CD4-positive, CD25-positive, alpha-beta regulatory T cell (primary cell): ENCODE results near the gene ACR. TPM values are rescaled to one million over a fixed set of nuclear protein-coding genes. Genes with fewer than 3 reads are reported as not detected.
"Not testable (repeated sequence)": the region's sequence is repeated elsewhere in the genome, so short reads cannot be mapped to it uniquely, and the experiment has no call there.

Experiments used
- ATAC-seq, 2 donors: fragments of 150-1000 bp; cut with Tn5 transposase; one replicate each; pipeline ENCODE4 v1.10.0; 2021; ENCODE audit warnings: low read depth in 2 of 2, moderate number of reproducible peaks in 2 of 2, moderate library complexity in 1 of 2
- DNase-seq, 3 donors: peaks; one replicate each; pipeline versions ENCODE4 v3.0.0 to v3.0.0-alpha.2; 2012 to 2022; ENCODE audit warnings: mixed read lengths in 1 of 3
- H3K27ac ChIP-seq: one replicate; pipeline ENCODE4 v1.7.0; 2013; ENCODE audit warnings: mild to moderate bottlenecking, low read length; ENCODE audit not compliant: insufficient read depth, poor library complexity, severe bottlenecking
- H3K27me3 ChIP-seq: one replicate; pipeline ENCODE4 v1.7.0; 2013; ENCODE audit warnings: low read length; ENCODE audit not compliant: control insufficient read depth, insufficient read depth
- H3K36me3 ChIP-seq: one replicate; pipeline ENCODE4 v1.7.0; 2013; ENCODE audit warnings: mild to moderate bottlenecking, low read length, moderate library complexity; ENCODE audit not compliant: control insufficient read depth, insufficient read depth
- H3K4me1 ChIP-seq: 2 replicates; pipeline ENCODE4 v1.7.0; 2013; ENCODE audit warnings: mild to moderate bottlenecking, low read length; ENCODE audit not compliant: insufficient read depth, control insufficient read depth, poor library complexity, severe bottlenecking
- H3K4me3 ChIP-seq: one replicate; pipeline ENCODE4 v1.7.0; 2013; ENCODE audit warnings: low read depth, mild to moderate bottlenecking, low read length, moderate library complexity
- H3K9me3 ChIP-seq, 2 experiments: 1 replicate in 1 of 2; 2 replicates in 1 of 2; pipeline ENCODE4 v1.7.0; 2013; ENCODE audit warnings: low read length in 2 of 2, mild to moderate bottlenecking in 1 of 2, moderate library complexity in 1 of 2; ENCODE audit not compliant: control insufficient read depth in 2 of 2
- H3K27ac Mint-ChIP-seq, 3 donors: one replicate each; pipeline ENCODE4 v1.8.0; 2020 to 2022; ENCODE audit warnings: mild to moderate bottlenecking in 3 of 3, mixed read lengths in 3 of 3, moderate library complexity in 2 of 3
- H3K27me3 Mint-ChIP-seq: one replicate; pipeline ENCODE4 v1.8.0; 2022; ENCODE audit warnings: mild to moderate bottlenecking, mixed read lengths
- H3K36me3 Mint-ChIP-seq: one replicate; pipeline ENCODE4 v1.8.0; 2020; ENCODE audit warnings: mixed read lengths
- H3K4me1 Mint-ChIP-seq, 4 donors: one replicate each; pipeline ENCODE4 v1.8.0; 2020 to 2022; ENCODE audit warnings: mixed read lengths in 4 of 4, mild to moderate bottlenecking in 1 of 4
- H3K4me3 Mint-ChIP-seq, 4 donors: one replicate each; pipeline ENCODE4 v1.8.0; 2020 to 2022; ENCODE audit warnings: mild to moderate bottlenecking in 4 of 4, mixed read lengths in 4 of 4, moderate library complexity in 3 of 4
- H3K9me3 Mint-ChIP-seq, 7 donors: one replicate each; pipeline ENCODE4 v1.8.0; 2020 to 2022; ENCODE audit warnings: mixed read lengths in 7 of 7, mild to moderate bottlenecking in 3 of 7, moderate library complexity in 2 of 7
- polyA plus RNA-seq, 4 donors: library from polyadenylated mRNA; unstranded; fragments of 300-500 nt; fragmentation: Illumina TruSeq; gene quantifications; one replicate each; pipeline ENCODE4 v1.2.3, GENCODE V29; 2021
- total RNA-seq: library from RNA; stranded (reverse); gene quantifications from one replicate; pipeline ENCODE4 v1.2.3, GENCODE V29; 2022

The ACR gene
- total and polyA plus RNA-seq, 5 donors from 2014 or later: not detected

DNA sequence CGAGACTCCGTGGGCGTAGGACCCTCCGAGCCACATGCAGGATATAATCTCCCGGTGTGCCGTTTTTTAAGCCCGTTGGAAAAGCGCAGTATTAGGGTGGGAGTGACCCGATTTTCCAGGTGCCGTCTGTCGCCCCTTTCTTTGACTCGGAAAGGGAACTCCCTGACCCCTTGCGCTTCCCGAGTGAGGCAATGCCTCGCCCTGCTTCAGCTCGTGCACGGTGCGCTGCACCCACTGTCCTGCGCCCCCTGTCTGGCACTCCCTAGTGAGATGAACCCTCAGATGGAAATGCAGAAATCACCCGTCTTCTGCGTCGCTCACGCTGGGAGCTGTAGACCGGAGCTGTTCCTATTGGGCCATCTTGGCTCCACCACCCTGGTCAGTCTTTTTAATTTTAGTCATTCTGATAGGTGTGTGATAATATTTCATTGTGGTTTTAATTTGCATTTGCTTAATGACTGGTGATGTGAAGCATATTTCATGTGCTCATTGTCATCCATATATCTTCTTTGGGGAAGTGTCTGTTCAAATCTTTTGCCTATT is 19.0 kb downstream of the ACR start:
- H3K27ac ChIP-seq, H3K36me3 ChIP-seq, H3K9me3 ChIP-seq, H3K27me3 ChIP-seq, H3K4me1 ChIP-seq, H3K36me3 Mint-ChIP-seq, H3K9me3 Mint-ChIP-seq: not testable (repeated sequence)
- peaks cover 12% of the 10 kb centered on the region for H3K27me3 Mint-ChIP-seq
- DNase-seq: peak; percentile 38 to 73 (median 55)
- peak overlapping the region; percentile 82 to 95 (median 92) for H3K27ac Mint-ChIP-seq
- H3K4me1 Mint-ChIP-seq: peaks cover 3 to 36% (median 7%) of the 10 kb centered on the region in 4 donors
- H3K4me3 ChIP-seq: peak overlapping the region; percentile 75
- H3K4me3 Mint-ChIP-seq: peak overlapping the region; percentile 95 to 99 (median 96)
- peak in 1 of 2 donors; percentile 42 for ATAC-seq

DNA sequence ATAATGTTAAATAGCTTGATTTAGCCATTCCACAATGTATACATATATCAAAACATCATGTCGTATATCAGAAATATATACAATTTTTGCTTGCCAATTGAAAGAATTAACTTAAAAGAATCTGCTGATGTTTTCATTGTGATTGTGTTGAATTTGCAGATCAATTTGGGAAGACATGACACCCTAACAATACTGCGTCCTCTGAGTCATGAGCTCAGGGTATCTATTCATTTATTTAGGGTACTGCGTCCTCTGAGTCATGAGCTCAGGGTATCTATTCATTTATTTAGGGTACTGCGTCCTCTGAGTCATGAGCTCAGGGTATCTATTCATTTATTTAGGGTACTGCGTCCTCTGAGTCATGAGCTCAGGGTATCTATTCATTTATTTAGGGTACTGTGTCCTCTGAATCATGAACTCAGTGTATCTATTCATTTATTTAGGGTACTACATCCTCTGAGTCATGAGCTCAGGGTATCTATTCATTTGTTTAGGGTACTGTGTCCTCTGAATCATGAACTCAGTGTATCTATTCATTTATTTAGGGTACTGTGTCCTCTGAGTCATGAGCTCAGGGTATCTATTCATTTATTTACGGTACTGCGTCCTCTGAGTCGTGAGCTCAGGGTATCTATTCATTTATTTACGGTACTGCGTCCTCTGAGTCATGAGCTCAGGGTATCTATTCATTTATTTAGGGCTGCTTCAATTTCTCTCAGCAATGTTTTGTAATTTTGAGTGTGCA is 21.8 kb downstream of the ACR start:
- H3K27ac Mint-ChIP-seq, H3K4me3 ChIP-seq, H3K27me3 ChIP-seq, H3K9me3 Mint-ChIP-seq, H3K36me3 Mint-ChIP-seq, H3K4me1 ChIP-seq, H3K4me3 Mint-ChIP-seq, H3K27ac ChIP-seq, ATAC-seq, H3K9me3 ChIP-seq, H3K36me3 ChIP-seq: not testable (repeated sequence)
- DNase-seq: peak in 1 of 3 donors; percentile 20
- Mint-ChIP-seq H3K4me1 (peaks cover 3 to 33% (median 7%) of the 10 kb centered on the region in 4 donors), H3K27me3 (peaks cover 11% of the 10 kb centered on the region)

DNA sequence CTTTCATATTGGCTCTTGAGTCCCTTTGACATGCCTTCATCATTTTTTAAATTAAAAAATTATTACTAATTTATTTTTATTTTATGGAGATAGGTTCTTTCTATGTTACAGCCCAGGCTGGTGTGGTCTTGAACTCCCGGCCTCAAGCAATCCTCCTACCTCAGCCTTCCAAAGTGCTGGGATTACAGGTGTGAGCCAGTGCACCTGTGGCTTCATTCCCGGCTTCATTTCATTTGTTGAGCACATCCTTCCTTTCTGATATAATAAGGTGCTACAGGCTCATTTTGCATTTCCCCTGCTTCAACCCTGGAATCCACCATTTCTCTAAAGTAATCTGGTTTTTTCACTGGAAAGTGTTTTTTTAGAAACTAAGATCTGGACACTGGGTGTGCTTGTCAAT is 23.8 kb downstream of the ACR start:
- H3K4me1 Mint-ChIP-seq: peaks cover 3 to 21% (median 6%) of the 10 kb centered on the region in 4 donors
- not testable (repeated sequence) for H3K36me3 ChIP-seq, H3K36me3 Mint-ChIP-seq, H3K27me3 Mint-ChIP-seq, DNase-seq, ATAC-seq, H3K27me3 ChIP-seq, H3K4me1 ChIP-seq, H3K9me3 Mint-ChIP-seq, H3K4me3 ChIP-seq, H3K27ac Mint-ChIP-seq, H3K9me3 ChIP-seq, H3K27ac ChIP-seq, H3K4me3 Mint-ChIP-seq

DNA sequence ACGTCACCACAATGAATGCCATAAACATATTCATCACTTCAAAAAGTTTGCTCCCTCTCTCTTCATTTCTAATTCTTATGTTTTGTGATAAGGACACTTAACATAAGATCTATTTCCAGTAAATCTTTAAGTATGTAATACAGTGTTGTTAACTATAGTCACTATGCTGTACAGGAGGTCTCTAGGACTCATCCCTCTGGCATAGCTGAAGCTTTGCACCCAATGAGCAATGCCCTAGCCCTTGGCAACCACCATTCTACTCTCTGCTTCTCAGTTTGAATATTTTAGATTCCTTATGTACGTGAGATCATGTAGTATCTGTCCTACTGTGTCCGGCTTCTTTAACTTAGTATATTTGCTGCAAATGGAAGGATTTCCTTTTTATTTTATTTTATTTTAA is 26.3 kb downstream of the ACR start:
- H3K9me3 Mint-ChIP-seq, H3K4me3 Mint-ChIP-seq, H3K36me3 Mint-ChIP-seq, ATAC-seq, H3K4me1 ChIP-seq, H3K4me1 Mint-ChIP-seq, H3K27me3 Mint-ChIP-seq, H3K27ac Mint-ChIP-seq, H3K27me3 ChIP-seq, H3K27ac ChIP-seq, H3K36me3 ChIP-seq, H3K9me3 ChIP-seq, H3K4me3 ChIP-seq, DNase-seq: not testable (repeated sequence)

DNA sequence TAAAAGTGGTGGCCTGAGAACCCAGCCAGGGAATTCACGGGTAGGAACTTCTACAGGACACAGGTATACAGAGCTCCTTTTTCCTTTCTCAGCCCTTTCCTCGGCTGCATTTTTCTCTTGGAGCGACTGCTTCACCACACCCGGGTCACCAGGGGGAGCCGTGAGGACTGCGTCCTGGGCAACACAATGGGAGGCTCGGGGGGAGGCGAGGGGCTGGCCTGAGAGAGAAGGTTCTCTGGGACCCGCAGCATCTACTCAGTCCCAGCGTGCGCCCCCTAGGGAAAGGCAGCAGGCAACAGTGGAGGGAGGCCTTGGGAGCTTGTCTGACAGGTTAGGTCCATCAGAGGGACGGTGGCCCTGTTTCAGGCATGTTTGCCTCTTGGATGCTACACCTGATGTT is 37.1 kb downstream of the ACR start:
- H3K4me1 Mint-ChIP-seq, H3K4me3 Mint-ChIP-seq, H3K4me3 ChIP-seq, ATAC-seq, H3K9me3 ChIP-seq, H3K9me3 Mint-ChIP-seq, H3K4me1 ChIP-seq, H3K27me3 ChIP-seq, H3K36me3 ChIP-seq, H3K27ac ChIP-seq, H3K36me3 Mint-ChIP-seq, H3K27me3 Mint-ChIP-seq, H3K27ac Mint-ChIP-seq: not testable (repeated sequence)
- DNase-seq: peak in 1 of 3 donors; percentile 13

DNA sequence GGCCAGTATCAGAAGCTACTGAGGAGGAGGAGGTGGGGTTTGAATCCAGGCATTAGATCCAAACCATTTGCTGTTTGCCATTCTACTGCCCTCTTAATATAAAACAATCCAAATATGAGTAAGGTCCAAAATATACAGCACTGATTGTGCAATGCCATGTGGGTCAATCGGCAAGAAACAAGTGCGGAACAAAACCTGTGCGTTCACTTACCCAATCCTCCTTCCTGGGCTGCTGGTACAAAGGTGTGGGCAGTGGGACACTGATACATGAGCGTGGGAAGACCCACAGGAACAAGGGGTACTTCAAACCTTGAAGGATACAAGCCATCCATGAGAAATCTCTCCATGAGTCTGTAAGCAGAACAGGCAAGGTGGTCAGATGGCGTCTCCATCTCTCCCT is 39.6 kb downstream of the ACR start:
- H3K36me3 Mint-ChIP-seq, H3K27ac ChIP-seq, H3K4me1 Mint-ChIP-seq, H3K4me1 ChIP-seq, H3K36me3 ChIP-seq, H3K27me3 Mint-ChIP-seq, H3K9me3 ChIP-seq, H3K9me3 Mint-ChIP-seq, ATAC-seq, H3K4me3 Mint-ChIP-seq, DNase-seq, H3K27me3 ChIP-seq, H3K27ac Mint-ChIP-seq, H3K4me3 ChIP-seq: not testable (repeated sequence)

DNA sequence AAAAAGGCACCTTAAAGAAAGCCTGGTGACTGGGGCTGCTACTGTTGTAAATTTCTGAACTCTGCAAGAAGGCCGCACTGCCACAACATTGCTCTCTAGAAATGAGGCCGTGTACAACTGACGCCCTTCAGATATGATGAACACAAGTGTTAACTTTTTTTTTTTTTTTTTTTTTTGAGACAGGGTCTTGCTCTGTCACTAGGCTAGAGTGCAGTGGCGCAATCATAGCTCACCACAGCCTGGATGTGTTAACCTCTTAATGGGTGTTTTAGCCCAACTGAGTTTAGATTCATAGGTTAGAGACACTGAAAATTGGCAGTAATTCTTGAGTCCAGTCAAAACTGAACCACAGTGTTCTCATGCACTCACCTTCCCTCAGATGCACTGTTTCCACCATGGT is 42.2 kb downstream of the ACR start:
- not testable (repeated sequence) for ATAC-seq, H3K4me3 ChIP-seq, H3K27me3 ChIP-seq, H3K36me3 Mint-ChIP-seq, H3K4me1 ChIP-seq, H3K9me3 Mint-ChIP-seq, H3K27me3 Mint-ChIP-seq, H3K27ac ChIP-seq, H3K9me3 ChIP-seq, H3K36me3 ChIP-seq, DNase-seq, H3K4me3 Mint-ChIP-seq, H3K27ac Mint-ChIP-seq
- peaks cover 0 to 13% (median 4%) of the 10 kb centered on the region in 4 donors for H3K4me1 Mint-ChIP-seq

DNA sequence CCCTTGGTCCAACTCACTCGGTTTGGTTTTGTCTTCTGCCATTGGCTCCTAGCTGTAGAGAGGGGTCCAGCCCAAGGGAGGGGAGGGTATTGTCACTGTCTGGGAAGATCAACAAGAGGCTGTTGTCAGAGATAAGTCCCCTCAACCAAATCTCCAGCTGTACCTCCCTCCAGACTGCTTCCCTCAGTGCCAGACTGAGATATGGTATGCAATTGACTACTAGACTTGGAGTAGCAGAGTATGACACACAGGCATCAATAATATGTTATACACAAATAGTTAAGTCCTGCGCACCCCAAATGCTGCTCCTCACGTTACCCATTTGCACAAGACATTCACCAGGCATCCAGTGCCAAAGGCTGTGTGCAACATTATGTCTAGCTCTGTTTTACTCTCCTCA is 44.2 kb downstream of the ACR start:
- DNase-seq, H3K36me3 ChIP-seq, H3K36me3 Mint-ChIP-seq, H3K27ac Mint-ChIP-seq, ATAC-seq, H3K27ac ChIP-seq, H3K9me3 Mint-ChIP-seq, H3K9me3 ChIP-seq, H3K27me3 Mint-ChIP-seq, H3K4me3 ChIP-seq, H3K4me1 ChIP-seq, H3K27me3 ChIP-seq: not testable (repeated sequence)
- Mint-ChIP-seq H3K4me3 (peak overlapping the region in 2 of 4 donors; percentile 36 to 55), H3K4me1 (peaks cover 0 to 14% (median 4%) of the 10 kb centered on the region in 4 donors)
